NCI-H1694 (cell line): ENCODE data around the gene MED17.
"Not testable (repeated sequence)": the region's sequence is repeated elsewhere in the genome, so short reads cannot be mapped to it uniquely, and the experiment has no call there.

ENCODE experiments used
- DNase-seq: peaks from one replicate; lab custom pipeline; 2025; lab: John Stamatoyannopoulos, UW

MED17 gene

DNA sequence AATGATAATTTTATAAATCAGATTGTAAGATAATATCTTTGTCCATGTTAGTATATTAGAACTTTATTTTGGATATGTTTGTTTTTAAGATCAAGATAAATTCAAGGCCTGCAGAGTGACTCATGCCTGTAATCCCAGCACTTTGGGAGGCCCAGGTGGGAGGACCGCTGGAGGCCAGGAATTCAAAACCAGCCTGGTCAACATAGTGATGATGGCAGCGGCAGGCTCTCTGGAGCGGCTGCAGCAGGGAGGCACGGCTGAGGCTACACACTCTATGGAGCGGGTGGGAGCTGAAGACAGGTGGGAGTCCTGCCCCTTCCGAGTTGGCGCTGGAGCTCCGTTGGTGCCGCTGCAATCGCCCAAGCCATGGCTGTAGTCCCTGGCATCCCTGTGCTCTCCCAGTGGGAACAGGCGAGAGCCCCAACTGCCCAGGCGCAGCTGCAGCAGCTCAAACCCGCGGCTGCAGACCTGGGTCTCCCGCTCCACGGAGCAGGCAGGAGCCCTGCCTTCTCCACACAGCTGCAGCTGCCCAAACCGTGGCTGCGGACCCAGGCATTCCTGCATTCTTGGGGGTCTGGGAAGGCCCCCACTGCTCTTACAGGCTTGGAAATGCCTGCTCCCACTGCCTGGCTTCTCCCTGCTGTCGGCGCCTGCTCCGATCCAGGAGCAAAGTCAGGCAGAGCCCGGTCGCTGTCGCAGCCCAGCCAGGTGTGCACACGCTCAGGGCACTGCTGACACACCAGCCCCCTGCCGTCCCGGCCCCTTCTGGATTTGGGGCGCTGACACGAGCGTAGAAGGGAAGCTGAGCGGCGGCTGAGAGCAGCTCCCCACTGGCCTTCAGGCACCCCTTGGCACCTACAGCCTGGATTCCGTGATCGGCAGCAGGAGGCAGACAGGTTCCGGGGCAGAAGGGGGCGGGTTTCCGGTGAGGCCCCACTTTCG, 25.9 kb upstream of the MED17 start:
- DNase-seq: no peak

DNA sequence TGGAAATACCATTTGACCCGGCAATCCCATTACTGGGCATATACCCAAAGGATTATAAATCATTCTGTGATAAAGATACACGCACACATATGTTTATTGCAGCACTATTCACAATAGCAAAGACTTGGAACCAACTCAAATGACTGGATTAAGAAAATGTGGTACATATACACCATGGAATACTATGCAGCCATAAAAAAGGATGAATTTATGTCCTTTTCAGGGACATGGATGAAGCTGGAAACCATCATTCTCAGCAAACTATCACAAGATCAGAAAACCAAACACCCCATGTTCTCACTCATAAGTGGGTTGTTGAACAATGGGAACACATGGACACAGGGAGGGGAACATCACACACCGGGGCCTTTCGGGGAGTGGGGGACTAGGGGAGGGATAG, 25.0 kb upstream of the MED17 start:
- DNase-seq: not testable (repeated sequence)

DNA sequence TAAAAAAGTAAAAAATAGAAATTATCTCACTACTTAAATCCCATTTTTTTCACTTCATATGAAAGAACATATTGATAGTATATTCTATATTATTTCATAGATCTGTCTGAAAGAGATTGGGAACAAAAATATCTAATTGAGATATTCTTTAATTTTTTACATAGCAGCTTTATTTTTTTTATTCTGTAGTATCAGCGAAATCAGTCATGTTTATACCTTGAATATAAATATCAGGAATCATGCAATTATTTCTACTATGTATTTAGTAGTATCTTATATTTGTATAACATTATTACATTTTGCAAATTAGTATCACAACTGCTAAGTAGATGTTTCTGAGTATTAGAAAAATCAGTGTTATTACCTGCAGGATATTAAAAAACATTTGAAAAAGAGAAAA, 22.2 kb upstream of the MED17 start:
- DNase-seq: no peak

DNA sequence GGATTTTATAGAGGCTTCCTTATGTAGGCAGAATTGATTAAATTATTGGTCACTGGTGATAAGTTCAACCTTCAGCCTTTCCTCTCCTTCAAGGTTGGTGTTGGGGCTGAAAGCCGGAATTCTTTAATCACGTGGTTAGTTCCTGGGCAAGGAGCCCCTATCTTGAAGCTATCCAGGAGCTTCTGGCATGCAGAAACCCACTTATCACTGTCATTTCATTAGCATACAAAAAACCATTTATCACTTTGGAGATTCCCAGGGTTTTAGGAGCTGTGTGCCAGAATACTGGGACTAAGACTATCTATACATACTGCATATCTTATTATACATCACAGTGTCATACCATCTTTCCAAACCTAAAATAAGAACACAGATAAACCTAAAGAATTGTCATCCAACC, 18.5 kb upstream of the MED17 start:
- no peak for DNase-seq

DNA sequence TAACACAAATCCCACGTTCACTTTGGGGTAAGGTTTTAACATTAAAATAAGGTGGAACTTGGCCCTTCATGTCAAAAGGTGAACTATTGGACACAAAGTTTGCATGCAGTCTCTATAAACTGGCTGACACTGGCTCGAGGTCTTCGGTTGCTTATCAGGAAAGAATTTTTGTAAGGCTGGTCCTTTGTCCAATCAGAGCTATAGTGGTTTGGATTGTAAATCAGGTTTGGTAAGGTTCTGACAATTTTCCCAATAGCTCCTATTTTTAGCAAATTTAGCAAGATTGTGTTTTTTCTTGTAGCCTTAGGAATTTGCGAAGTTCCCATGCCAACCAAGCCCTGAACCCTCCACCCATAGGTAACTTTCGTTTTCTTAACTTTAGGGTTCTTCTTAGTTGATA, 17.6 kb upstream of the MED17 start:
- no peak for DNase-seq

DNA sequence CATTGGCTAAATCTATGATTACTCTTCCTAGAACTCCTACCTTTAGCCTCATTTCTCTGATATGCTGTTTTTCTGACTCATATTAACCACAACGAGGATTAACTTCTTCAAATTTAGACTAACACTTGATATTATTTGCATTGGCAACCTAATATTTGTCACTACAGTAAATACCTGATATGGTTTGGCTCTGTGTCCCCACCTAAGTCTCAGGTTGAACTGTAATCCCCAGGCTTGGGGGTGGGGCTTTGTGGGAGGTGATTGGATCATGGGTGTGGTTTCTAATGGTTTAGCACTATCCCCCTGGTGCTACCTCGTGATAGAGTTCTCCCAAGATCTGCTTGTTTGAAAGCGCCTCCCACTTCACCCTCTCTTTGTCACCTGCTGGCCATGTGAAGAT, 17.1 kb upstream of the MED17 start:
- DNase-seq: no peak

DNA sequence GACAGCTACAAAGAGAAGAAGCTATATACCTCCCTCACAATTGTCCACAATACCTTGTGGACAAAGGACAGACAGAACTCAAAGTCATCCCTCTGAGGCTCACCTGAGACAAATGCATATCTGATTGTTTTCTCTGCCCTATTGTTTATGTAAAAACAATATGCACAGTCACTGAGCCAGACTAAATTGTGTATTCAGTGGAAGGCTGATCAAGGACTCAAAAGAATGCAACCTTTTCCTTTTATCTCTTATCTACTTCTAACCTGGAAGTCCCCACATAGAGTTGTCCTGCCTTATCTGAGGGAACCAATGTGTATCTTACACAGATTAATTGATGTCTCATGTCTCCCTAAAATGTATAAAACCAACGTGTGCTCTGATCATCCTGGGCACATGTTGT, 13.9 kb upstream of the MED17 start:
- no peak for DNase-seq

DNA sequence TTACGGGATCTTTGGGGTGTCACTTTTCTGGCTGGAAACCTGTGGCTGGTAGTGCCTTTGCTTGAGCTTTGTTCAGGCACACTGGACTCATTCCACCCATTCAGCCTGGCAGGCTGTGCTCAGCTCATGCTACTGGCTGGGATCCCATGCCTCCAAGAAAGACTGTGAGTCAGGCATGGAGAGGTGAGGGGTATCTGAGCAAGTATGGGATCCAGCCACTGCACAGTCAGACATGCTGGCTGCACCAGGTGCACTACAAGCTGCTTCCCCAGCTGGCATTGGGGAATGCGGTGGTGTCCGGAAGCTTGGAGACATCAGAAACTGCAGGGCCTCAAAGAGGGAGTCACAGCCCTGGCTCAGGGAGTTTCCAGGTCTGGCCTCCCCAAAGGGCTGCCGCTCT, 12.0 kb upstream of the MED17 start:
- DNase-seq: no peak

DNA sequence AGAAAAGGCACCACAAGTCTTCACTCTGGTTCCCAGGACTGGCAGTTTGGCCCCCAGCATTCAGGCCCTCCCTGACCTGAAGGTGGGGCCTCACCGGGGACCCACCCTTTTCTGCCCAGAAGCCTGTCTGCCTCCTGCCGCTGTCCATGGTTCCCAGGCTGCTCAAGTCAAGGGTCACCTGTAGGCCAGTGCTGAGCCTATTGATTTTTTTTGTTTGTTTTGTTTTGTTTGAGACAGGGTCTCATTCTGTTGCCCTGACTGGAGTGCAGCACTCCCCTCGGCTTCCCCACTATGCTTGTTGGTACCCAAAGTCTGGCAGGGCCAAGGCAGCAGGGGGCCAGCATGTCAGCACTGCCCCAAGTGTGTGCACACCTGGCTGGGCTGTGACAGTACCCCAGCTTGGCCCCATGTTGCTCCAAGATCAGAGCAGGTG, 11.0 kb upstream of the MED17 start:
- DNase-seq: no peak

DNA sequence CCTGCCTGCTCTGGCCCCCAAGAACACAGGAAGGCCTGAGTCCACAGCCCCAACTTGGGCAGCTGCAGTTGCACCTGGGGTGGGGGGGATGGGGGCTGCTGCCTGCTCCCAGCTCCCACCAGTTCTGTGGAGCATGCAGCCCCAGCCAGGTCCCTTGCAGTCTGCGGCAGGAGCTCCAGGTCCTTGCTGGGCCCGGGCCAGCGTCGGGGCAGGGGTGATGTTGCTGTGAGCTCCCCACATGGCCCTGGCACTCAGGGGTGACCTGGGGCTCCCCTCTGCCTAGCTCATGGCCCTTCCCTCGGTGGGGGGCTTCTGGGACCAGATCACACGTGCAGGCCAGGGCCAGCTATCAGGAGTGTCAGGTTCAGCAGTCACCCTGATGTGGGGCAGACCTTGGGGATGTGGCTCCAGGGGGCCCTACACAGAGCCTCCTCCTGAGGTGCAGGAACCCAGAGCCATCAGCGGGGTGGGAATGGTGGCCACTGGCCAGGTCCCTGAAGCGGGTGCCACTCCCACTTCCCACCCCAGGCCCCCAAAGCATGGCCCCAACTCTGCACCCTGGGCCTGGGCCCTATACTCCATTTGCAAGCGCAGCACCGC, 10.4 kb upstream of the MED17 start:
- no peak for DNase-seq

DNA sequence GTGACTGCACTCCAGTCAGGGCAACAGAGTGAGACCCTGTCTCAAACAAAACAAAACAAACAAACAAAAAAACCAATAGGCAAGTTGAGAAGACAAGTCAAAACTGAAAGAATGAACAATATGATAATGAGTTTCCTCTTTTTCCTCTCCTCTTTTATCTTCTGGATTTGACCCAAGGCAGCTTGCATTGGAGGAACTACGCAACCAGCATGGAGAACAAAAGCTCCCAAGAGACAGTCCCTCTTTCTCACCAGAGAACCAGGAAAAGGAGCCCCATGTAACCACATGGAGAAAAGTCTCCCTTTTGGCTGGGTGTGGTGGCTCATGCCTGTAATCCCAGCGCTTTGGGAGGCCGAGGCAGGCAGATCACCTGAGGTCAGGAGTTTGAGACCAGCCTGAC, 9.5 kb upstream of the MED17 start:
- not testable (repeated sequence) for DNase-seq

DNA sequence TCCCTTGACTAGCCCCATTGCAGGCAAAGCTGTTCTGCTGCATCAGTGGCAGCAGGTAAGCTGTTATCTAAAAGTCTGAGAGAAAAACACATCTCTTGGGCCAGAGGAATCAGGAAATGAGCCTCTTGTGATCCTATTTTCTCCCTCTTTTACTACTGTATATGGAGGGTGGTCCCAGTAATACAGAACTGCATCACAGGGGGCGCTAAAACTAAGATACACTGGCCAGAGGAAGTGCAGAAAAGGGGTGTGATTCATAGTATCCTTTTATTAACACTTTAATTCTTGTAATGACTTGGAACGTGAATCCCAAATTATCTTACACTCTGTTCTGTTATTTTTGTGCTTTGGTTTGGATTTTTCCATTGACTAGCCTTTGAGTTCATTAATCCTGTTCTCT, 8.8 kb upstream of the MED17 start:
- DNase-seq: no peak

DNA sequence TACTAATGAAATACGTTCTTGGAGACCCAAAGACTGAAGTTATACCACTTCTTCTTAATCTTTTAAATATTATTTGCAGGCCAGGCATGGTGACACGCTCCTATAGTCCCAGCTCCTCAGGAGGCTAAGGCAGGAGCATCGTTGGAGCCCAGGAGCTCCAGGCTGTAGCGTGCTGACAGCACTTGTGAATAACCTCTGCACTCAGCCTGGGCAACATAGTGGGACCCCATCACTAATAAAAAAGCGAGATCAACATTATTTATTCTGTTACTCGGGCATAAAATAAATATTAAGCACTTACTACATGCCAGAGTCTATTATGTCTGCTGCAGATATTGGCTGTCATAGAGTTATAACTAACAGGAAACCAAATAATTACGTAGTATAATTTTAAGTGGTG, 720 bp upstream of the MED17 start:
- DNase-seq: no peak

DNA sequence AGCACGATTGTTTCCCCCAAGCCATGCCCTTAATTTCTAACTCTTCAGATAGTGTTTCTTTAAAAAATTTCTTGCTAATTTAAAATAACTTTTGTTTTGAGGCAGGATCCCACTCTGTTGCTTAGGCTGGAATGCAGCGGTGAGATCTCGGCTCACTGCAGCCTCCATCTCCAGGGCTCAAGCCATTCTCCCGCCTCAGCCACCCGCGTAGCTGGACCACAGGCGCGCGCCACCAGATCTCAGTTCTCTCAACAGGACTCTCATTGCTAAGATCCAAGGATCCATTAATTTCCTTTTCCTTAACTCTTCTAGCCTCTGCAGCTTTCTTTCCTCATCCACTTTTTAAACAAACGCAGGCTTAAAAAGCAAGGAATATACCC, 327 bp upstream of the MED17 start:
- DNase-seq: no peak

DNA sequence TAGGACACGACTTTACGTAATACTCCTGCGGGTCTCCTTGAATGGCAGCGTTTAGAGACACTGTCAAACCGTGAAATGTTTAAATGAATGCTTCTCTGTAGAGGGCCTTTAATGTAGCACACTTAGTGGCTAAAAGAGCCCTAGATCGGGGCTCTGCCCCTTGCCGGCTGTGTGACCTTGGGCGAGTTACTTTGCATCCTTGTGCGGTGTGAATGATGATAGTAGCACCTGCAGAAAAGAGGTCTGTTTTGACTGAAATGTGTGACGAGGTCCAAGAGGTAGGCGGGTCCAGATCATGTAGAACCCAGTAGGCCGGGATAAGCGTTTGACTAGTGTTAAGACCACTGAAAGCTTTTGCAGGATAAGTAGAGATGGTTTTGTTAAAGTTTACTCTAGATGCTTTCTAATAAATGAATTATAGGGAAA, 866 bp downstream of the MED17 start:
- DNase-seq: no peak

DNA sequence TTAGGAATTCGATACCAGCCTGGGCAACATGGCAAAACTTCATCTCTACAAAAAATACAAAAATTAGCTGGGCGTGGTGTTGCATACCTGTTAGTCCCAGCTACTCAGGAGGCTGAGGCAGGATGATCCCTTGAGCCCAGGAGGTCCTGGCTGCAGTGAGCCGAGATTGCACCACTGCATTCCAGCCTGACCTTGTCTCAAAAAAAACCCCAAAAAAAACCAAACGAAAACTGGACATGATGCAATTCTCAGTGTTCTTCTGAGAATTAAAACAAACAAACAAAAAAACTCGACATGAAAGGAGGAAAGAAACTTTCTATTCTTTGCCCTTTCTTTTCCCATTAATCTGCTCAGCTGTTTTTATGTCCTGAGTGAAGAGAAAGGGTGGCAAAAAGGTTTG, 7.4 kb downstream of the MED17 start:
- no peak for DNase-seq

DNA sequence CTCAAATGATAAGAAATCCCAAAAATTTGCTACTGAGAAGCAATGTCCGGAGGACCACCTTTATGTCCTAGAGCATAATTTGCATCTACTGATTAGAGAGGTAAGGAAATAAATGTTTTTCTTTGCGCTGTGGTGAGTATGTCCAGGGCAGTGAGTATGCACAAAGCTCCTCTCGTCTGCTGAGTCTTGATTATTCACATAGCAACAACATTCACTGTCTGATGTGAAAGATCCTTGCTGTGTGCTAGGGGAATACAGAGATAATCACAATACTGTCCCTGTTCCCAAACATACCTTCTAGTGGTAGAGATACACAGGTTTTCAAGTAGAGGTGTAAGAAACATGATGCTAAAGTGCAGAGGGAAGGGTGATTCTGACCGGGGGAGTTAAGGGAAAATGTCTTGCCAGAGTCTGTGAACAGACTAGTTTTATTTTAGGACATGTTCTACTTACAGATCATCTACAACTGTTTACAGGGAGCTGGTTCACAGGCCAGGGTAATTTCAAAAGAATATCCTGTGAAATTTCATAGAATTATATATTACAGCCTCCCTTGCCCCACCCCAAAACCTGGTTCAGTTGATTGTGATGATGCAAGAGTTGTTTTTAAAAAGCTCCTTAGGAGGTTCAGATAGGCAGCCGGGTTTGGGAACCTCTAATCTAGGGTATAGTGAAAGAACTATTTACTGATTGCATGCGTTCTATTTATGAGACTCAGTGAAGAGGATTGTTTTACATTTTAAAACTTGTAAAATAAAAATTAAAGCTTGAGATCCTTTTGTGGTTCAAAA, 12.6 kb downstream of the MED17 start:
- DNase-seq: no peak

DNA sequence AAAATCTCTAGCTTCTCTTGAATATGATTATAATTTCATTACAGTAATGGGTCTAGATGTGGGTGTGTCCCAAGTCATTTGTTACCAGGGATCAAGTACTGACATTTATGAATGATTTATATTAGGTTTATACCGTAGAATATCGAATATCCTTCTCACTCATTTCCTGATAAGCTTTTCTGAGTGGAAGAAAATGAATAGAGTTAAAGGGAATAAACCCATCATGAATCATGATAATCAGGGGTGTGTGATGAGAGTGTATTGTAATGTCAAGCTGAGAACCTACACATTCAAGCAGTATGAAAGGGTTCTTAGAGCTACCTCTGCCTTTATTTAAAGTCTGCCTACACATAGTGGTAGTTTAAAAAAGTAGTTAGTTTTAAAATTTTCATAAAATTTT, 17.3 kb downstream of the MED17 start:
- no peak for DNase-seq

DNA sequence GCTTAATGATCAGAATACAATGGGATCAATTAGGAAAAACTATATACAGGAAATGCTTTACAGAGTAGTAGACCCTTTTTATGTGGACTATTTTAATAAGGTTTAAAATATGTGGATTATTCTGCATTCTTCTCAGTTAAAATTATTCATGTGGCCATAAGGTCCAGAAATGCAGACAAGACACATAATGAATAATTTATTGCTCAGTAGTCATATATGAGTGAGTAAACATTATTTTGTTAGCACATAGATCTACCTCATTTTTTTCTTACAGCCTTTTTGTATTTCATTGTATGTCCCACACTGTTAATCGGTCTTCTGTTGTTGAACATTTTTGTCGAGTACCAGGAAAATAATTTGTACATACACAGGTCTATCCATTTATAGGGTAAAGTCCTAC, 20.8 kb downstream of the MED17 start:
- no peak for DNase-seq

DNA sequence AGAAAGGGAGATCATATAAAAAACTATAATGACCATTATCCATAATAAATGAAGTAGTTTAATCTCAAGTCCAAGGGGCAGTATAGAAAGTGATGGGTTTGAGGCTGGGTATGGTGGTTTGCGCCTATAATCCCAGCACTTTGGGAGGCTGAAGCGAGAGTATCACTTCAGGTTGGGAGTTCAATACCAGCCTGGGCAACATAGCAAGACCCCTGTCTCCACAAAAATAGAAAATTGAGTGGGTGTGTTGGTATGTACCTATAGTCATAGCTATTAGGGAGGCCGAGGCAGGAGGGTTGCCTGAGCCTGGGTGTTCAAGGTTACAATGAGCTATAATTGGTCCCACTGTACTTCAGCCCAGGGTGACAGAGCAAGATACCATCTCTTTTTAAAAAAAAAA, 23.9 kb downstream of the MED17 start:
- DNase-seq: no peak

DNA sequence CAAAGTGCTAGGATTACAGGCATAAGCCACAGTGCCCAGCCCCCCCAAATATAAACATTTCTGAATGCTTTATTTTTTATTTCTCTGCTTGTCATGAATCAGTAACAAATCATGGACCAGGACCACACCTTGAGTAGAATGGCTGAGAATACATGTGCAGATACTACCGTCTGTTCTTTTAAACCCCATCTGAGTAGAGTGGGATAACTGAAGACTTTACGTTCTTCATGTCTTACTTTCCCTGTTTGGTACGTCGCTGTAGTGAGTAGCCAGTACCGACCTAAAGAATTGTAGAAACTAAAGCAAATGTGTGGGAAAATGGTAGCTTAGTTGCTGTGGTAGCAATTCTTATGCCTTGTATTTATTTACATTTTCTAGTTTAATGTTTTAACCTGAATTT, 29.9 kb downstream of the MED17 start:
- DNase-seq: no peak

DNA sequence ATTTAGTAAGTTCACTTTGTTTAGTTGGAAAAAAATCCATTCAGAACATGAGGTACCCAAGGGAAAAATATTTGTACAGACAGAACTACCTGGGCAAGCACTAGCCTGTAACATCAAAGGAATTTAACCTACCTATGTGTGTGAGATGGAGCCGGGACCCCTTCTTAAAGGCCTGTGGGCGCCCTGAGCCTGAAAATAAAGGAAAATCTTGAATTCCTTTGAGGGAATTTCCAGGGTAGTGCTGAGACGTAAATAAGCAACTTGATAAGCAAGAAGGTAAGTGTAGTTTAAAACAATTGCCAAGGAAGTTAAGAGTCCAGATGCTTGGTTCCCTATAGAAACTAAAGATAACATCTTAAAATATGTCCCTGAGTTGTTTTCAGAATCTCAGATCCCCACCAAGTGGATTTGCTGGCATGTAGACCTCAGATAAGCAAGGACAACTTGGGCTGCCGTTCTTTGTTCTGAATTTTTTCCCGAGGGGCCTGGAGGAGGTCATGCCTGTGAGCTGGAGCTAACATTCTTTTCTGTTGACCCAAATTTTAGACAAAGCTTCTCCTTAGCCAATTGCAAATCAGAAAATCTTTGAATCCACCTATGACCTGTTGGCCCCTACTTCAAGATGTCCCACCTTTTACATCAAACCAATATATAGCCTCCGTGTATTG, 31.0 kb downstream of the MED17 start:
- no peak for DNase-seq
